GM12878 (cell line): ENCODE measurements around the gene ATG101. TPM values are rescaled to one million over a fixed set of nuclear protein-coding genes. Genes with fewer than 3 reads are reported as not detected.

Source experiments
- CHD1 ChIP-seq: IDR thresholded peaks from 2 replicates; pipeline ENCODE4 v1.6.1; 2012; ENCODE audit warnings: low read depth, low read length, improper control_type of control experiment
- EED ChIP-seq: sonication (generic); IDR thresholded peaks from 2 replicates; pipeline ENCODE4 v1.6.1; 2016; ENCODE audit warnings: antibody characterized with exemption, low read depth
- FOXK2 ChIP-seq: fragments of 450-650 bp; IDR thresholded peaks from 2 replicates; pipeline ENCODE4 v1.6.1; 2017; ENCODE audit warnings: mild to moderate bottlenecking, moderate library complexity
- IKZF2 ChIP-seq, 2 experiments: fragments of 450-650 bp; IDR thresholded peaks; 2 replicates each; pipeline ENCODE4 v1.6.1; 2017; ENCODE audit warnings: mild to moderate bottlenecking in 2 of 2, moderate library complexity in 2 of 2
- MXI1 ChIP-seq: fragments of 150-350 bp; IDR thresholded peaks from 2 replicates; pipeline ENCODE4 v1.6.1; 2011; ENCODE audit warnings: low read depth, mild to moderate bottlenecking, inconsistent platforms, low read length, improper control_type of control experiment
- NFIC ChIP-seq: IDR thresholded peaks from 2 replicates; pipeline ENCODE4 v1.6.1; 2012; ENCODE audit warnings: low read depth, mild to moderate bottlenecking, inconsistent platforms, low read length, moderate library complexity
- NFYA ChIP-seq: IDR thresholded peaks from 2 replicates; pipeline ENCODE4 v1.6.1; 2011; ENCODE audit warnings: low read depth, mild to moderate bottlenecking, low read length, improper control_type of control experiment, borderline replicate concordance
- PAX8 ChIP-seq: fragments of 450-650 bp; IDR thresholded peaks from 2 replicates; pipeline ENCODE4 v1.6.1; 2017; ENCODE audit warnings: mild to moderate bottlenecking, moderate library complexity
- RAD21 ChIP-seq: IDR thresholded peaks from 2 replicates; pipeline ENCODE4 v1.6.1; 2011; ENCODE audit warnings: mild to moderate bottlenecking, low read depth, low read length, moderate library complexity; ENCODE audit not compliant: insufficient read depth
- RELA ChIP-seq: fragments of 450-650 bp; IDR thresholded peaks from 2 replicates; pipeline ENCODE4 v1.8.0; 2014; ENCODE audit warnings: borderline replicate concordance; ENCODE audit not compliant: partially characterized antibody
- SP1 ChIP-seq: IDR thresholded peaks from one replicate; pipeline ENCODE4 v1.6.1; 2011; ENCODE audit warnings: low read depth, low read length
- SREBF1 ChIP-seq: IDR thresholded peaks from 2 replicates; pipeline ENCODE4 v1.6.1; 2012; ENCODE audit warnings: mild to moderate bottlenecking, low read length
- TAF1 ChIP-seq: IDR thresholded peaks from 2 replicates; pipeline ENCODE4 v1.6.1; 2011; ENCODE audit warnings: mild to moderate bottlenecking, low read depth, low read length, borderline replicate concordance
- ZNF207 ChIP-seq: fragments of 450-650 bp; IDR thresholded peaks from 2 replicates; pipeline ENCODE4 v1.6.1; 2014; ENCODE audit warnings: antibody characterized with exemption, mild to moderate bottlenecking, borderline replicate concordance
- ZNF217 ChIP-seq: fragments of 450-650 bp; IDR thresholded peaks from 2 replicates; pipeline ENCODE4 v1.6.1; 2017; ENCODE audit warnings: antibody characterized with exemption, mild to moderate bottlenecking
- polyA plus RNA-seq, 11 experiments: library from polyadenylated mRNA; depleted of rRNA in 4 of 11; unstranded in 6 of 11; stranded (reverse) in 5 of 11; fragments of >200 nt; fragmentation: Nextera tagmentation in 4 of 11; fragmentation: Illumina TruSeq in 1 of 11; extraction: Ambion mirVana in 4 of 11; extraction: Trizol in 1 of 11; gene quantifications; 1 replicate in 1 of 11; 2 replicates in 10 of 11; pipeline versions ENCODE4 v1.2.1 to v1.2.3, GENCODE V29; 2011 to 2016; ENCODE audit warnings: inconsistent platforms in 2 of 11, missing spikeins in 2 of 11, low read depth in 1 of 11
- total RNA-seq, 4 experiments: library from RNA; depleted of rRNA in 3 of 4; stranded (reverse); fragments of >200 nt in 3 of 4; fragmentation: Illumina TruSeq in 1 of 4; extraction: Trizol in 1 of 4; gene quantifications; 2 replicates each; pipeline versions ENCODE4 v1.2.1 to v1.2.3, GENCODE V29; 2013 to 2021
- TF ChIP-seq, protein P1 (sequence below): fragments of 450-650 bp; IDR thresholded peaks from 2 replicates; pipeline ENCODE4 v1.6.1; 2018; ENCODE audit warnings: borderline replicate concordance, mild to moderate bottlenecking; ENCODE audit not compliant: partially characterized antibody
- TF ChIP-seq, protein P2 (sequence below): fragments of 150-350 bp; IDR thresholded peaks from 2 replicates; pipeline ENCODE4 v1.6.1; 2016; ENCODE audit warnings: low read depth, low read length
- TF ChIP-seq, protein P3 (sequence below): IDR thresholded peaks from 2 replicates; pipeline ENCODE4 v1.6.1; 2011; ENCODE audit warnings: borderline replicate concordance, low read depth, mild to moderate bottlenecking, moderate library complexity, low read length; ENCODE audit not compliant: insufficient read depth, poor library complexity, severe bottlenecking

The ATG101 gene
- total and polyA plus RNA-seq, 10 of the 15 experiments (the other 5 are each of a cell fraction or from before 2014, with no cell fraction given) = 2.7 to 49.8 (median 35.3) TPM

DNA sequence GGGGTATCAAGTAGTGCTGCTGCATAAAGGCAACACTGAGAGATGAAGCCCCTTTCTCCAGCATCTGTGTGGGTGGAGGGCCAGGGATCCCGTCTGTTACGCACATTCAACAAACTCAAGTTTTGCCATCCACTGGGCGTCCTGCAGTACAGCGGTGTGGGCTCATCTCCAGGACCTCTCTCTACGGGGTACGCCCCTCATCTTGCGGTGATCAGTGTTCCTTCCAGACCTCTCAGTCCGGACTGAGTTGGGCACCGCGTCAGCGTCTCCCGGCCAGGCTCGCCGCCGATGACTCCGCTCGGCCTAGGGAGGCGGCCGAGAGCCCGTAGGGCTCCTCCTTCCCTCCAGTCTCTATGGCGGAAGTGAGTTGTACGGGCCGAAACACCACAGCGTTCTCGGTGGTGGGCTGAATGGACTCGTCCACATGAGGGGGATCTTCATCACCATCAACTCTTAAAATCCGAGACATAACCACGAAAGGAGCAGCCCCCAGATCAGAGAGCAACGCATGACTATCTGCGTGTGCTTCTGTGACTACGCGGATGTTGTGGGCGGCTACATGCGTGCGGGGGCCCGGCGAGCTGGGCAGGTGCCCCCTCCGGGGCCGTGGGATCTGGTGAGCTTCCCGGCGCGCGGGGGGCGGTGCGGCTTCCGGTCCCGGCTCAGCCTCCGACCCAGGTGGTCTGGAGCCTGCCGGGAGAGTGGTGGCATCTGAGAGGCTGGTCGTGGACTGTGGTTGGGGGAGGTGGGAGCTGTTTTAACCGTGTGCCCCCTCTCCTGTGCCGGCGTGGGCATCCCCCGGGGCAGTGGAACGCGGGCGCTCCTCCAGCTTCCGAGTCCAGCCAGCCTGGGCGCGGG, at the start of gene ATG101 (continued):
- TF ChIP-seq, protein P1, sequence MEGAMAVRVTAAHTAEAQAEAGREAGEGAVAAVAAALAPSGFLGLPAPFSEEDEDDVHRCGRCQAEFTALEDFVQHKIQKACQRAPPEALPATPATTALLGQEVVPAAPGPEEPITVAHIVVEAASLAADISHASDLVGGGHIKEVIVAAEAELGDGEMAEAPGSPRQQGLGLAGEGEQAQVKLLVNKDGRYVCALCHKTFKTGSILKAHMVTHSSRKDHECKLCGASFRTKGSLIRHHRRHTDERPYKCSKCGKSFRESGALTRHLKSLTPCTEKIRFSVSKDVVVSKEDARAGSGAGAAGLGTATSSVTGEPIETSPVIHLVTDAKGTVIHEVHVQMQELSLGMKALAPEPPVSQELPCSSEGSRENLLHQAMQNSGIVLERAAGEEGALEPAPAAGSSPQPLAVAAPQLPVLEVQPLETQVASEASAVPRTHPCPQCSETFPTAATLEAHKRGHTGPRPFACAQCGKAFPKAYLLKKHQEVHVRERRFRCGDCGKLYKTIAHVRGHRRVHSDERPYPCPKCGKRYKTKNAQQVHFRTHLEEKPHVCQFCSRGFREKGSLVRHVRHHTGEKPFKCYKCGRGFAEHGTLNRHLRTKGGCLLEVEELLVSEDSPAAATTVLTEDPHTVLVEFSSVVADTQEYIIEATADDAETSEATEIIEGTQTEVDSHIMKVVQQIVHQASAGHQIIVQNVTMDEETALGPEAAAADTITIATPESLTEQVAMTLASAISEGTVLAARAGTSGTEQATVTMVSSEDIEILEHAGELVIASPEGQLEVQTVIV = peak; percentile 96
- no peak; the same call in 1 of the 2 replicates for TF ChIP-seq RAD21
- TF ChIP-seq IKZF2 (IDR thresholded peaks at IDR 0.05) = peak; percentile 32 to 75; a peak in 3 of 4 replicates
- peak; percentile 32; the same call in 1 of the 2 replicates for TF ChIP-seq EED
- TF ChIP-seq FOXK2 = peak; percentile 100
- TF ChIP-seq CHD1 = peak; percentile 100
- no peak for TF ChIP-seq PAX8
- peak; percentile 100 for TF ChIP-seq ZNF207
- TF ChIP-seq NFYA = no peak
- TF ChIP-seq MXI1 = peak; percentile 87; the same call in 1 of the 2 replicates
- TF ChIP-seq, protein P2, sequence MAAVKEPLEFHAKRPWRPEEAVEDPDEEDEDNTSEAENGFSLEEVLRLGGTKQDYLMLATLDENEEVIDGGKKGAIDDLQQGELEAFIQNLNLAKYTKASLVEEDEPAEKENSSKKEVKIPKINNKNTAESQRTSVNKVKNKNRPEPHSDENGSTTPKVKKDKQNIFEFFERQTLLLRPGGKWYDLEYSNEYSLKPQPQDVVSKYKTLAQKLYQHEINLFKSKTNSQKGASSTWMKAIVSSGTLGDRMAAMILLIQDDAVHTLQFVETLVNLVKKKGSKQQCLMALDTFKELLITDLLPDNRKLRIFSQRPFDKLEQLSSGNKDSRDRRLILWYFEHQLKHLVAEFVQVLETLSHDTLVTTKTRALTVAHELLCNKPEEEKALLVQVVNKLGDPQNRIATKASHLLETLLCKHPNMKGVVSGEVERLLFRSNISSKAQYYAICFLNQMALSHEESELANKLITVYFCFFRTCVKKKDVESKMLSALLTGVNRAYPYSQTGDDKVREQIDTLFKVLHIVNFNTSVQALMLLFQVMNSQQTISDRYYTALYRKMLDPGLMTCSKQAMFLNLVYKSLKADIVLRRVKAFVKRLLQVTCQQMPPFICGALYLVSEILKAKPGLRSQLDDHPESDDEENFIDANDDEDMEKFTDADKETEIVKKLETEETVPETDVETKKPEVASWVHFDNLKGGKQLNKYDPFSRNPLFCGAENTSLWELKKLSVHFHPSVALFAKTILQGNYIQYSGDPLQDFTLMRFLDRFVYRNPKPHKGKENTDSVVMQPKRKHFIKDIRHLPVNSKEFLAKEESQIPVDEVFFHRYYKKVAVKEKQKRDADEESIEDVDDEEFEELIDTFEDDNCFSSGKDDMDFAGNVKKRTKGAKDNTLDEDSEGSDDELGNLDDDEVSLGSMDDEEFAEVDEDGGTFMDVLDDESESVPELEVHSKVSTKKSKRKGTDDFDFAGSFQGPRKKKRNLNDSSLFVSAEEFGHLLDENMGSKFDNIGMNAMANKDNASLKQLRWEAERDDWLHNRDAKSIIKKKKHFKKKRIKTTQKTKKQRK = no peak
- TF ChIP-seq, protein P3, sequence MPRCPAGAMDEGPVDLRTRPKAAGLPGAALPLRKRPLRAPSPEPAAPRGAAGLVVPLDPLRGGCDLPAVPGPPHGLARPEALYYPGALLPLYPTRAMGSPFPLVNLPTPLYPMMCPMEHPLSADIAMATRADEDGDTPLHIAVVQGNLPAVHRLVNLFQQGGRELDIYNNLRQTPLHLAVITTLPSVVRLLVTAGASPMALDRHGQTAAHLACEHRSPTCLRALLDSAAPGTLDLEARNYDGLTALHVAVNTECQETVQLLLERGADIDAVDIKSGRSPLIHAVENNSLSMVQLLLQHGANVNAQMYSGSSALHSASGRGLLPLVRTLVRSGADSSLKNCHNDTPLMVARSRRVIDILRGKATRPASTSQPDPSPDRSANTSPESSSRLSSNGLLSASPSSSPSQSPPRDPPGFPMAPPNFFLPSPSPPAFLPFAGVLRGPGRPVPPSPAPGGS = no peak
- peak; percentile 99 for TF ChIP-seq SREBF1
- peak; percentile 76 for TF ChIP-seq TAF1
- peak; percentile 87 for TF ChIP-seq SP1
- TF ChIP-seq RELA = peak; percentile 90
- TF ChIP-seq NFIC = peak; percentile 74
- no peak for TF ChIP-seq ZNF217
